Esophagus muscularis mucosa (tissue), 4 donors: ENCODE results near the gene ASPDH. TPM values are rescaled to one million over a fixed set of nuclear protein-coding genes. Genes with fewer than 3 reads are reported as not detected.

ENCODE experiments used
- DNase-seq: peaks from one replicate; pipeline ENCODE4 v3.0.0-alpha.2; 2017; ENCODE audit errors: extremely low spot score
- H3K27ac ChIP-seq, 4 donors: fragments of 200-600 bp; sonication (generic); replicated peaks in 1 of 4; 1 replicate in 3 of 4; 2 replicates in 1 of 4; pipeline ENCODE4 v1.5.1; 2016 to 2019; ENCODE audit warnings: mild to moderate bottlenecking in 1 of 4
- H3K27me3 ChIP-seq, 4 donors: fragments of 200-600 bp; sonication (generic); one replicate each; pipeline versions ENCODE4 v1.5.1 to v1.6.0; 2016 to 2019
- H3K36me3 ChIP-seq, 4 donors: fragments of 200-600 bp; sonication (generic); one replicate each; pipeline ENCODE4 v1.5.1; 2016 to 2019
- H3K4me1 ChIP-seq, 4 donors: fragments of 200-600 bp; sonication (generic); one replicate each; pipeline ENCODE4 v1.5.1; 2016 to 2019
- H3K4me3 ChIP-seq, 4 donors: fragments of 200-600 bp; sonication (generic); 1 replicate in 2 of 4; 2 replicates in 2 of 4; pipeline ENCODE4 v1.5.1; 2016 to 2019; ENCODE audit warnings: mild to moderate bottlenecking in 4 of 4, moderate library complexity in 1 of 4
- H3K9me3 ChIP-seq, 4 donors: fragments of 200-600 bp; sonication (generic); 1 replicate in 3 of 4; 2 replicates in 1 of 4; pipeline ENCODE4 v1.5.1; 2016 to 2019
- EP300 ChIP-seq: sonication (generic); formaldehyde crosslinking; IDR thresholded peaks from one replicate; pipeline ENCODE4 v1.6.1; 2017; ENCODE audit warnings: antibody characterized with exemption
- POLR2A ChIP-seq: fragments of 450-650 bp; IDR thresholded peaks from one replicate; pipeline ENCODE4 v1.6.1; 2017; ENCODE audit warnings: antibody characterized with exemption, moderate library complexity, mild to moderate bottlenecking, low read depth
- POLR2AphosphoS5 ChIP-seq, 2 donors: sonication (generic); formaldehyde crosslinking; IDR thresholded peaks; one replicate each; pipeline ENCODE4 v1.6.1; 2017; ENCODE audit warnings: antibody characterized with exemption in 2 of 2
- WGBS: methylation state at CpG from one replicate; pipeline ENCODE4 v1.1.5; 2018; 5-methylcytosine and 5-hydroxymethylcytosine counted together
- intact Hi-C: fragments of 100-400 bp; cut with DNase I; formaldehyde crosslinking; loops from one replicate; pipeline ENCODE4 v1.15.1; 2023
- total RNA-seq, 4 donors: library from RNA; depleted of rRNA; stranded (reverse); fragments of >200 nt; gene quantifications; one replicate each; pipeline versions ENCODE4 v1.1.0 to v1.2.1, GENCODE V29; 2016
- TF ChIP-seq, protein P1 (sequence below), 3 experiments: fragments of 200-600 bp in 2 of 3; fragments of 450-650 bp in 1 of 3; sonication (generic) in 2 of 3; IDR thresholded peaks; one replicate each; pipeline ENCODE4 v1.5.1; 2017 to 2019; ENCODE audit warnings: antibody characterized with exemption in 3 of 3, mild to moderate bottlenecking in 2 of 3, moderate library complexity in 1 of 3

The ASPDH gene
- total RNA-seq, 4 donors from 2014 or later: 1.6 TPM; not detected in 3

DNA sequence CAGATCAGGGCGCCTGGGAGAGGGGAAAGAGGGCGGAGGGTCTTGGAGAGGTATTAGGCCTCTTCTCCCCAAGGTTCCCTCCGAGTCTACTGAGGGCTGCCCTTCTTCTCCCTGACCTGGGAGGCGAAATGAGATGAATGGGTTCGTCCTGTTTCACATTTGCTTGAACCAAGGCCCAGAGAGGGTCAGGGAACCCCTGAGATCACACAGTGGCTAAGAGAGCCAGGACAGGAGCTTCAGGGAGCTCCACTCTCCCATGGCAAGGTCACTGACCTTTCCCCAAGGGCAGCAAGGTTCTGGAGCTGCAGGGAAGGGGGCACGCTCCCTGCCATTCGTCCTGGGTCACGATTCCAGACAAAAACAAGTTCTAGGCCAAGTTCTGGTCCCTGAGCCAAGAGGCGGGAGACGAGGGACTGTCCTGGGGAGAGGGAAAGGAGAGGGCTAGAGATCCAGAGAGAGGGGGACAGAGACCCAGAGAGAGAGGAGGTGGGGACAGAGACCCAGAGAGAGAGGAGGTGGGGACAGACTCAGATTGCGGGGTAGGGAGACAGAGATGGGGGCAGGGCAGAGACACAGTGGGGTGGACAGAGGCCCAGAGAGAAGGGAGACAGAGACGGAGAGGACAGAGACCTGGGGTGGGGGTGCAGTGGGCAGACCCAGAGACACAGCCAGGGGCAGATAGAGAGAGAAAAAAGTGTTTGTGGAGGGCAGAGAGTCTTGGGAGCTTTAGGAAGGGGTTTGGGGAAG is 541 bp downstream of the ASPDH start:
- no peaks in the 10 kb centered on the region for H3K9me3 ChIP-seq
- TF ChIP-seq POLR2AphosphoS5 (IDR thresholded peaks at IDR 0.05) (no peak), POLR2A (no peak), EP300 (no peak)
- TF ChIP-seq, protein P1, sequence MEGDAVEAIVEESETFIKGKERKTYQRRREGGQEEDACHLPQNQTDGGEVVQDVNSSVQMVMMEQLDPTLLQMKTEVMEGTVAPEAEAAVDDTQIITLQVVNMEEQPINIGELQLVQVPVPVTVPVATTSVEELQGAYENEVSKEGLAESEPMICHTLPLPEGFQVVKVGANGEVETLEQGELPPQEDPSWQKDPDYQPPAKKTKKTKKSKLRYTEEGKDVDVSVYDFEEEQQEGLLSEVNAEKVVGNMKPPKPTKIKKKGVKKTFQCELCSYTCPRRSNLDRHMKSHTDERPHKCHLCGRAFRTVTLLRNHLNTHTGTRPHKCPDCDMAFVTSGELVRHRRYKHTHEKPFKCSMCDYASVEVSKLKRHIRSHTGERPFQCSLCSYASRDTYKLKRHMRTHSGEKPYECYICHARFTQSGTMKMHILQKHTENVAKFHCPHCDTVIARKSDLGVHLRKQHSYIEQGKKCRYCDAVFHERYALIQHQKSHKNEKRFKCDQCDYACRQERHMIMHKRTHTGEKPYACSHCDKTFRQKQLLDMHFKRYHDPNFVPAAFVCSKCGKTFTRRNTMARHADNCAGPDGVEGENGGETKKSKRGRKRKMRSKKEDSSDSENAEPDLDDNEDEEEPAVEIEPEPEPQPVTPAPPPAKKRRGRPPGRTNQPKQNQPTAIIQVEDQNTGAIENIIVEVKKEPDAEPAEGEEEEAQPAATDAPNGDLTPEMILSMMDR (IDR thresholded peaks at IDR 0.05): no peak
- peaks cover 0 to 31% (median 0%) of the 10 kb centered on the region in 4 donors for H3K27me3 ChIP-seq
- peak; percentile 79 for DNase-seq
- H3K4me1 ChIP-seq: peaks cover 17 to 25% (median 22%) of the 10 kb centered on the region in 4 donors
- WGBS: 58% methylated on average over 9 of the region's 12 CpGs
- intact Hi-C loops: no loop called here
- no peak overlapping the region for H3K4me3 ChIP-seq
- peaks cover 0 to 12% (median 0%) of the 10 kb centered on the region in 4 donors for H3K36me3 ChIP-seq
- no peak overlapping the region for H3K27ac ChIP-seq

DNA sequence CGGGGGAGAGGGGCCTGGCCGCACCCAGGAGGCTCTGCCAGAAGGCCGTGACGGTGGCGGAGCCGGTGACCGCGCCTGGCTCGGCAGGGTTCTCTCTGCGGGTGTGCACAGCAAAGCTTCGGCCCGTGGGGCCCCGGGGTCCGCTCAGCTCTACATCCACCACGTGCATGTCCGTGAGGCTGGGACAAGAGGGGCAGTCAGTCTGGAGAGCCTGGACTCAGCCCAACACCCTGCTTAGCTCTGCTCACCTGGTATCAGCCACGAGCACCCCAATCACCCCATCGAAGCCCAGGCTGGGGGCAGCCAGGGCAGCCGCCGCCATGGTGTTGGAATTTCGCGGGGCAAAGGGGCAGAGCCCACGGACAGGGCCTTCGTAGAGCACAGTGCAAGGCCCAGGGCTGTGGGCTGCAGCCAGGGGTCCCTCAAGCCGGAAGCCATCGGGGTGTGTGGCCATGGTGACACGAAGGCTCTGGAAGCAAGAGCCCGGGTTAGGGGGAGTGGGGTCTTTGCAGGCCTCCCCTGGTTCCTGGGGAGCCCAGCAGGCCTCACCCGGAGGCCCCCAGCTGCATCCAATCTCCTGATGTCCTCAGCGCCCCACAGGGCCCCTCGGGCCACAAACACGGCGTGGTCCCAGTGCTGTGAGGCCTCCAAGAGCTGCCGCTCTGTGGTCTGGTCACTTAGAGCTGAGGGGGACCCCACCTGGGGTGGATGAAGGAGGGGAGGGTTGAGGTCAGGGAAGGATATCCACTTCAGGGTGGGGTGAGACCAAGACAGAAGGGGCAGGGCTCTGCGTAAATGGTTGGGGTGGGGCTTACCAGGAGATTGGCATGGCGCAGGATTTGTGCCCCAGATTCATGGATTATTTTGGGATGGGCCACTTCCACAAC is 1.4 kb downstream of the ASPDH start:
- WGBS: 89% methylated on average over 25 of the region's 36 CpGs
- TF ChIP-seq POLR2AphosphoS5 (IDR thresholded peaks at IDR 0.05) (no peak), EP300 (no peak)
- TF ChIP-seq, protein P1 (IDR thresholded peaks at IDR 0.05): no peak
- H3K36me3 ChIP-seq: peaks cover 0 to 6% (median 0%) of the 10 kb centered on the region in 4 donors
- intact Hi-C loops: no loop called here
- DNase-seq: peak; percentile 86
- peaks cover 17 to 25% (median 22%) of the 10 kb centered on the region in 4 donors for H3K4me1 ChIP-seq
- H3K9me3 ChIP-seq: no peaks in the 10 kb centered on the region
- peak overlapping the region in 2 of 4 donors; percentile 65 to 79 for H3K4me3 ChIP-seq
- peaks cover 0 to 29% (median 0%) of the 10 kb centered on the region in 4 donors for H3K27me3 ChIP-seq
- H3K27ac ChIP-seq: peak overlapping the region in 2 of 4 donors; percentile 75 to 81

DNA sequence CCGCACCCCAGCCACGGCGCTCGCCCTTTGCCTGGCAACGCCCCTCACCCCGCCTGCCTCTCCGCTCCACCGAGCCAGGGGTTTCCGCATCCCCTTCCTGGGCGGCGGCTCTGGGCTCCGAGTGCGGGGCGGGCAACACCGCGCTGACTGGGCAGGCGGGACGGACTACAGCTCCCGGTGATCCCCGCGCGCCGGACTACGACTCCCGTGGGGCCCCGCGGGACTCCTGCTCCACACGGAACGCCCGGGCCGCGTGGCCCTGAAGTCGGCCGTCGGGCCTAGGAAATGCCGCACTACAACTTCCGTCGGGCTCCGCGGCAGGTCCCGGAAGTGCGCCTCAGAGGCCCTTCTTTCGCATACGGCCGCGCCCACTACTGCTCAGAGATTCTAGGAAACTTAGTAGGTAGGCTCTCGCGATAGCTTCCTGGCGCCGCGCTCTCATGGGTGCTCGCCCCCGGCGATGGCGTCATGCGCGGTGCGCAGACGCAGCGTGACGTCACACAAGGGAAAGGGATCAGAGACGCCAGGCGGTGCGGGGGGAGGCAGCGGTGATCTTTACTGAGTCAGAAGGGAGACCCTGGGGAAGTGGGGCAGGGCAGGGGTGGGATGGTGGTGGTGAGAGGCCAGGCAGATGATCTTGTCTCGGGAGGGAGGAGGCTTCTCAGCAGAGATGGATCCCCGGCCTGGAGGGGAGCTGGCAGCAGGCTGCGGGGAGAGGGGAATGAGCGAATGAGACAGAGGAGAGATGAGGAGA is 2.5 kb downstream of the ASPDH start, which contains the start of gene JOSD2:
Gene JOSD2 (minus strand): TSS at position 123 of the 754 bp plus-strand sequence. CDS start 760 bp downstream, outside the sequence.
- no peaks in the 10 kb centered on the region for H3K9me3 ChIP-seq
- peak; percentile 100 for DNase-seq
- H3K4me1 ChIP-seq: peaks cover 17 to 25% (median 22%) of the 10 kb centered on the region in 4 donors
- H3K27ac ChIP-seq: peak within 1 kb of the TSS; percentile 75 to 81 (median 77)
- WGBS: 2% methylated on average over 39 of the region's 69 CpGs
- peak; percentile 90 to 95 for TF ChIP-seq POLR2AphosphoS5 (IDR thresholded peaks at IDR 0.05)
- peak; percentile 67 for TF ChIP-seq POLR2A
- TF ChIP-seq, protein P1 (IDR thresholded peaks at IDR 0.05): peak in 2 of 3 experiments; percentile 6 to 35
- no peak for TF ChIP-seq EP300
- intact Hi-C loops: no loop called here
- H3K4me3 ChIP-seq: peak within 1 kb of the TSS; percentile 65 to 87 (median 72)
- peaks cover 0 to 11% (median 2%) of the 10 kb centered on the region in 4 donors for H3K36me3 ChIP-seq
- H3K27me3 ChIP-seq: peaks cover 0 to 21% (median 0%) of the 10 kb centered on the region in 4 donors

DNA sequence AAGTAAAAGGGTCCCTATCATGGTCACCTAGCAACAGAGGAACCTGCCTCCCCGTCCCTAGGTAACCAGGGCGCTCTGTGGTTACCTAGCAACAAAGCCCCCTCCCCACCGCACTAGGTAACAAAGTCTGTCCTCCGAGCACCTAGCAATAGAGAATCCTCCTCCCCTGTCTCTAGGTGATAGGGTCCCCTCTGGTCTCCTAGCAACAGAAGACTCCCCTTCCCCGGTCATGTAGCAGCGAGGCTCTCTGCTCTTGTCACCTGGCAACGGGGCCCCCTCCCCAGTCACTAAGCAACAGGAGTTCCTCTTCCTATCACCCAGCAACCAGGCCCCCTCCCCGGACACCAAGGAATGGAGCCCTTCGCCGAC is 3.0 kb downstream of the ASPDH start:
- H3K27me3 ChIP-seq: peaks cover 0 to 15% (median 0%) of the 10 kb centered on the region in 4 donors
- peaks cover 0 to 16% (median 7%) of the 10 kb centered on the region in 4 donors for H3K36me3 ChIP-seq
- H3K4me1 ChIP-seq: peaks cover 17 to 25% (median 22%) of the 10 kb centered on the region in 4 donors
- intact Hi-C loops: no loop called here
- peak overlapping the region; percentile 65 to 87 (median 72) for H3K4me3 ChIP-seq
- peak overlapping the region; percentile 75 to 81 (median 77) for H3K27ac ChIP-seq
- no peaks in the 10 kb centered on the region for H3K9me3 ChIP-seq
- TF ChIP-seq, protein P1 (IDR thresholded peaks at IDR 0.05): no peak
- TF ChIP-seq POLR2A: no peak
- no peak for TF ChIP-seq POLR2AphosphoS5 (IDR thresholded peaks at IDR 0.05)
- TF ChIP-seq EP300: no peak
- peak; percentile 79 for DNase-seq
- WGBS: 5% methylated on average over 7 of the region's 10 CpGs
